Spleen (tissue), 7 donors: ENCODE measurements around the gene SMIM21.

Experiments
- POLR2A ChIP-seq, 3 donors: fragments of 450-650 bp; IDR thresholded peaks; one replicate each; pipeline ENCODE4 v1.5.1; 2017; ENCODE audit warnings: antibody characterized with exemption in 3 of 3, mild to moderate bottlenecking in 1 of 3
- POLR2AphosphoS5 ChIP-seq, 3 donors: sonication (generic); formaldehyde crosslinking; IDR thresholded peaks; one replicate each; pipeline ENCODE4 v1.5.1; 2017; ENCODE audit warnings: antibody characterized with exemption in 3 of 3
- TF ChIP-seq, protein P1 (sequence below), 11 experiments: fragments of 200-600 bp in 7 of 11; fragments of 450-650 bp in 4 of 11; sonication (generic) in 4 of 11; IDR thresholded peaks in 8 of 11; conservative IDR thresholded peaks in 3 of 11; 1 replicate in 7 of 11; 2 replicates in 4 of 11; pipeline versions ENCODE4 v1.4.0 to v1.8.0; 2016 to 2021; ENCODE audit warnings: antibody characterized with exemption in 11 of 11, inconsistent platforms in 4 of 11, mild to moderate bottlenecking in 1 of 11
- donor health status: DM: no; HTN: no; CAD: no; lungs with moderate emphysema.
- donor health status: DM: no; HTN: no; CAD: no.
- donor health status: DM: no; HTN: no; CAD: no.

DNA sequence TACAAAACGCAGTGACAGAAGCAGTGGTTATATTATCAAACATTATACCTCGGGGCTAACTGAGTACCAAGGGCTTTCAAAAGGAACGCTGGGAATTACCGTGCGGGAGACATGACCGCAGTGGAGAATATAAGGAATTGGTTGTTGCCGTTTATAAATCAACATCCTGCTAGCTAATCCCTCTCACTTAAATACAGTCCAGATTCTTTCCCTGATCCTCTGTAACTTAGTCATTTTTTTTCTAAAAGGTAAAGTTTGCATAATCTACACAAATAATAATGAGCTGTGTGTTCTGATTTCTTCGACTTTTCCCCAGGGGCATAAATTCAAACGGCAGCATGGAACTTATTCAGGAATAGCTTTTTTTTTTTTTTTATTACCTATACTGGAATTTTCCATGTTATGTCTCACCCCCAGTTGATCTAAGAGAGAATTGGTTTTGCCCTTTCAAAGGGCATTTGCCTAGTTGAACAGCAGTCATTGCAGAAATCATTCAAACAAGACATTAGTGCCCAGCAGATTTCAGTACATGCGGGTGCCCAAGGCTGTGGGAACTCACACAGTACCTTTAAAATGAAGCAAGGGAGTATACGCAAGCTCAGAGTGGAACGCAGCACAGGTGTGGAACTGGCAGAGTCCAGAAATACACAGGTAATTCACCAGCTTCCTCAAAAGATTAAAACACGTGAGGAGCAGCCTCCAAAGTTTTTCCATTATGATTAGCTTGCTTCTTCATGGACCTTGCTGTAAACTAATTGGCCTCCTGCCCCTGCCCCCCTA lies 63.9 kb downstream of the SMIM21 start:
- TF ChIP-seq, protein P1, sequence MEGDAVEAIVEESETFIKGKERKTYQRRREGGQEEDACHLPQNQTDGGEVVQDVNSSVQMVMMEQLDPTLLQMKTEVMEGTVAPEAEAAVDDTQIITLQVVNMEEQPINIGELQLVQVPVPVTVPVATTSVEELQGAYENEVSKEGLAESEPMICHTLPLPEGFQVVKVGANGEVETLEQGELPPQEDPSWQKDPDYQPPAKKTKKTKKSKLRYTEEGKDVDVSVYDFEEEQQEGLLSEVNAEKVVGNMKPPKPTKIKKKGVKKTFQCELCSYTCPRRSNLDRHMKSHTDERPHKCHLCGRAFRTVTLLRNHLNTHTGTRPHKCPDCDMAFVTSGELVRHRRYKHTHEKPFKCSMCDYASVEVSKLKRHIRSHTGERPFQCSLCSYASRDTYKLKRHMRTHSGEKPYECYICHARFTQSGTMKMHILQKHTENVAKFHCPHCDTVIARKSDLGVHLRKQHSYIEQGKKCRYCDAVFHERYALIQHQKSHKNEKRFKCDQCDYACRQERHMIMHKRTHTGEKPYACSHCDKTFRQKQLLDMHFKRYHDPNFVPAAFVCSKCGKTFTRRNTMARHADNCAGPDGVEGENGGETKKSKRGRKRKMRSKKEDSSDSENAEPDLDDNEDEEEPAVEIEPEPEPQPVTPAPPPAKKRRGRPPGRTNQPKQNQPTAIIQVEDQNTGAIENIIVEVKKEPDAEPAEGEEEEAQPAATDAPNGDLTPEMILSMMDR (IDR thresholded peaks at IDR 0.05 in 8 of 11, conservative IDR thresholded peaks at IDR 0.05 in 3 of 11), result no peak
- TF ChIP-seq POLR2AphosphoS5 (IDR thresholded peaks at IDR 0.05), result no peak
- TF ChIP-seq POLR2A (IDR thresholded peaks at IDR 0.05), result no peak
